SU-DHL-6 (cell line): ENCODE measurements around the gene CCDC18.
"Not testable (repeated sequence)": the region's sequence is repeated elsewhere in the genome, so short reads cannot be mapped to it uniquely, and the experiment has no call there.

Experiments used
- H2AFZ ChIP-seq: fragments of 200-600 bp; sonication (generic); 2 replicates; pipeline ENCODE4 v1.6.1; 2014; ENCODE audit warnings: low read depth, mild to moderate bottlenecking, moderate library complexity, mixed read lengths, antibody characterized with exemption, low read length; ENCODE audit not compliant: severe bottlenecking
- H3F3A ChIP-seq: fragments of 200-600 bp; shearing (Covaris generic); 2 replicates; pipeline ENCODE4 v1.6.0; 2016; ENCODE audit warnings: antibody characterized with exemption, mild to moderate bottlenecking; ENCODE audit not compliant: insufficient read depth
- H3K27ac ChIP-seq: fragments of 200-600 bp; sonication (generic); 2 replicates; pipeline ENCODE4 v1.5.1; 2016; ENCODE audit warnings: low read depth, mild to moderate bottlenecking, low read length, moderate library complexity, mixed read lengths
- H3K27me3 ChIP-seq: fragments of 200-600 bp; sonication (generic), shearing (Covaris generic); 2 replicates; pipeline ENCODE4 v1.6.0; 2014; ENCODE audit warnings: mild to moderate bottlenecking, low read length
- H3K36me3 ChIP-seq: fragments of 200-600 bp; sonication (generic); 2 replicates; pipeline ENCODE4 v1.6.1; 2014; ENCODE audit warnings: mild to moderate bottlenecking, low read length, mixed read lengths
- H3K4me2 ChIP-seq: fragments of 300-600, 200-600 bp; shearing (Covaris generic), sonication (generic); 2 replicates; pipeline ENCODE4 v1.6.0; 2014; ENCODE audit warnings: low read length, low read depth, mild to moderate bottlenecking; ENCODE audit not compliant: poor library complexity, severe bottlenecking
- H3K4me3 ChIP-seq: fragments of 200-600 bp; sonication (generic); 2 replicates; pipeline ENCODE4 v1.5.1; 2014; ENCODE audit warnings: antibody characterized with exemption, low read length, mild to moderate bottlenecking, mixed read lengths; ENCODE audit not compliant: insufficient read depth, poor library complexity, severe bottlenecking
- H3K79me2 ChIP-seq: fragments of 200-600 bp; sonication (generic); 2 replicates; pipeline ENCODE4 v1.6.1; 2014; ENCODE audit warnings: mild to moderate bottlenecking, low read length, moderate library complexity; ENCODE audit not compliant: insufficient read depth
- H3K9ac ChIP-seq: fragments of 200-600 bp; sonication (generic); 2 replicates; pipeline ENCODE4 v1.7.0; 2014; ENCODE audit warnings: mild to moderate bottlenecking, low read length
- H3K9me2 ChIP-seq: fragments of 200-600 bp; sonication (generic); replicated peaks from 2 replicates; pipeline ENCODE4 v1.6.1; 2014; ENCODE audit warnings: low read length; ENCODE audit not compliant: insufficient read depth
- H3K9me3 ChIP-seq: fragments of 200-600 bp; sonication (generic); 2 replicates; pipeline ENCODE4 v1.6.1; 2014; ENCODE audit warnings: low read length, mixed read lengths; ENCODE audit not compliant: insufficient read depth
- H4K20me1 ChIP-seq: fragments of 200-600 bp; sonication (generic); 2 replicates; pipeline ENCODE4 v1.6.1; 2014; ENCODE audit warnings: low read depth, mild to moderate bottlenecking, antibody characterized with exemption, low read length, moderate library complexity, mixed read lengths
- CTCF ChIP-seq: fragments of 200-600 bp; sonication (generic); IDR thresholded peaks from one replicate; pipeline ENCODE4 v1.5.1; 2017; ENCODE audit warnings: antibody characterized with exemption, mild to moderate bottlenecking, low read length, moderate library complexity; ENCODE audit not compliant: insufficient read depth, poor library complexity, severe bottlenecking
- EZH2phosphoT487 ChIP-seq: fragments of 200-600 bp; sonication (generic), shearing (Covaris generic); conservative IDR thresholded peaks from 2 replicates; pipeline ENCODE4 v1.6.1; 2018; ENCODE audit warnings: mild to moderate bottlenecking, antibody characterized with exemption, low read length, moderate library complexity, mixed read lengths

The CCDC18 gene

GRCh38 chr1:93239863-93240262, 59.3 kb downstream of the CCDC18 start:
- H3K4me2 ChIP-seq = no peak overlapping the region
- TF ChIP-seq CTCF = no peak
- H4K20me1 ChIP-seq = no peaks in the 10 kb centered on the region
- no peak overlapping the region for H3K4me3 ChIP-seq
- no peaks in the 10 kb centered on the region for H3K79me2 ChIP-seq
- H3K36me3 ChIP-seq = peaks cover 56% of the 10 kb centered on the region
- H3K9me2 ChIP-seq = no peaks in the 10 kb centered on the region
- H3K27ac ChIP-seq = no peak overlapping the region
- peaks cover 12% of the 10 kb centered on the region; the same call in 1 of the 2 replicates for H3K9me3 ChIP-seq
- H3F3A ChIP-seq = no peaks in the 10 kb centered on the region
- H3K27me3 ChIP-seq = no peaks in the 10 kb centered on the region
- H3K9ac ChIP-seq = no peak overlapping the region
- H2AFZ ChIP-seq = no peak overlapping the region

- H3K27ac ChIP-seq, H3K4me3 ChIP-seq, H3K79me2 ChIP-seq, H4K20me1 ChIP-seq, H3K9ac ChIP-seq, H3K4me2 ChIP-seq, H3K27me3 ChIP-seq, H3F3A ChIP-seq, H2AFZ ChIP-seq, H3K9me2 ChIP-seq: not testable (repeated sequence)
- peaks cover 51% of the 10 kb centered on the region for H3K36me3 ChIP-seq
- peaks cover 12% of the 10 kb centered on the region; the same call in 1 of the 2 replicates for H3K9me3 ChIP-seq
Observed at GRCh38 chr1:93243233-93243632, 62.7 kb downstream of the CCDC18 start.

GRCh38 chr1:93244298-93245069, 64.0 kb downstream of the CCDC18 start:
- no peaks in the 10 kb centered on the region for H3K27me3 ChIP-seq
- no peaks in the 10 kb centered on the region for H3K79me2 ChIP-seq
- no peak overlapping the region for H3K27ac ChIP-seq
- H3K9me2 ChIP-seq = no peaks in the 10 kb centered on the region
- H3K4me3 ChIP-seq = no peak overlapping the region
- no peak overlapping the region for H2AFZ ChIP-seq
- H3F3A ChIP-seq = no peaks in the 10 kb centered on the region; the same call in 1 of the 2 replicates
- no peak overlapping the region for H3K4me2 ChIP-seq
- TF ChIP-seq EZH2phosphoT487 (no peak), CTCF (no peak)
- H3K9ac ChIP-seq = no peak overlapping the region
- H3K9me3 ChIP-seq = peaks cover 12% of the 10 kb centered on the region; the same call in 1 of the 2 replicates
- H4K20me1 ChIP-seq = no peaks in the 10 kb centered on the region
- peaks cover 43% of the 10 kb centered on the region for H3K36me3 ChIP-seq

- H3K9me3 ChIP-seq = no peaks in the 10 kb centered on the region
- no peak overlapping the region for H3K4me2 ChIP-seq
- H3K9ac ChIP-seq = no peak overlapping the region
- H3K79me2 ChIP-seq = no peaks in the 10 kb centered on the region
- no peak overlapping the region for H3K4me3 ChIP-seq
- no peaks in the 10 kb centered on the region for H3K27me3 ChIP-seq
- no peak overlapping the region for H2AFZ ChIP-seq
- peaks cover 5% of the 10 kb centered on the region; the same call in 1 of the 2 replicates for H3K36me3 ChIP-seq
- no peaks in the 10 kb centered on the region for H4K20me1 ChIP-seq
- no peaks in the 10 kb centered on the region for H3K9me2 ChIP-seq
- H3F3A ChIP-seq = no peaks in the 10 kb centered on the region
- no peak overlapping the region for H3K27ac ChIP-seq
- no peak for TF ChIP-seq CTCF
Observed at GRCh38 chr1:93251966-93252365, 71.4 kb downstream of the CCDC18 start.
